HG03457 (cell line): ENCODE data around the gene SERPINA4.
"Not testable (repeated sequence)": the region's sequence is repeated elsewhere in the genome, so short reads cannot be mapped to it uniquely, and the experiment has no call there.

ENCODE experiments used
- ATAC-seq: cut with Tn5 transposase; IDR thresholded peaks from one replicate; pipeline ENCODE4 v1.9.1; 2021; ENCODE audit warnings: moderate number of reproducible peaks; ENCODE audit not compliant: unreplicated experiment

Gene SERPINA4

DNA sequence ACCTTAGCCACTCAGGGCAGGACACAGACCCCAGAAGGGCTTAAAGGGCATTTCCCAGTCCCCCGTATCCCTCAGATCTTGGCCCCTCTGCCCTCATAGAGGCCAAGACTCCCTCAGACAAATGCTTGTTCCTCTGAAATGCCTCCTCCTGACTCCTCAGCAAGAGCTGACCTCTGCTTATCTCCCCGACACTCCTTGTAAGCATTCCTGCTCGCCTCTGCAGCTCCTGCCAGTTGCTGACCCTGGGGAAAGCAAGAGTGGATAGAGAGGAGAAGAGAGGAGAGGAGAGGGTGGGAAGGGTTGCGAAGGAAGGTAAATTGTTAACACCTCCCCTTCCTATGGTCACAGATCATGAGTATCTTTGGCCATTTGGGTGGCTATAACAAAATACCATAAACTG, 27.1 kb downstream of the SERPINA4 start:
- ATAC-seq = no peak

DNA sequence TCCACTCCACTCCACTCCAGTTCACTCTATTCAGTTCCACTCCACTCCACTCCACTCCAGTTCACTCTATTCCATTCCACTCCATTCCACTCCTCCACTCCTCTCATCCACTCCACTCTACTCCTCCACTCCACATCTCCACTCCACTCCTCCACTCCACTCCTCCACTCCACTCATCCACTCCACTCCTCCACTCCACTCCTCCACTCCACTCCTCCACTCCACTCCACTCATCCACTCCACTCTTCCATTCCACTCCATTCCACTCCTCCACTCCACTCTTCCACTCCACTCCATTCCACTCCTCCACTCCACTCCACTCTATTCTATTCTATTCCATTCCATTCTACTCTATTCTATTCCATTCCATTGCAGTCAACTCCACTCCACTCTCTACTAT, 29.8 kb downstream of the SERPINA4 start:
- no peak for ATAC-seq

DNA sequence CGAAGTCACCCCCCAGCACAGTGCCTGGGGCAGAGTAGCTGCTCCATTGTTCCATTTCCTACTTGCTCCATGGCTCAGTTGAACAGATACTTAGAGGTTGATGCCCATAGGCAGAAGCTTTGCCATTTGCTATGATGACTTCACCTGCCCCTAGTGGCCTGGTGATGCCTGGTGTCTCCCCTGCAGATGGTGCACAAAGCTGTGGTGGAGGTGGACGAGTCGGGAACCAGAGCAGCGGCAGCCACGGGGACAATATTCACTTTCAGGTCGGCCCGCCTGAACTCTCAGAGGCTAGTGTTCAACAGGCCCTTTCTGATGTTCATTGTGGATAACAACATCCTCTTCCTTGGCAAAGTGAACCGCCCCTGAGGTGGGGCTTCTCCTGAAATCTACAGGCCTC, 30.6 kb downstream of the SERPINA4 start:
- ATAC-seq = no peak

DNA sequence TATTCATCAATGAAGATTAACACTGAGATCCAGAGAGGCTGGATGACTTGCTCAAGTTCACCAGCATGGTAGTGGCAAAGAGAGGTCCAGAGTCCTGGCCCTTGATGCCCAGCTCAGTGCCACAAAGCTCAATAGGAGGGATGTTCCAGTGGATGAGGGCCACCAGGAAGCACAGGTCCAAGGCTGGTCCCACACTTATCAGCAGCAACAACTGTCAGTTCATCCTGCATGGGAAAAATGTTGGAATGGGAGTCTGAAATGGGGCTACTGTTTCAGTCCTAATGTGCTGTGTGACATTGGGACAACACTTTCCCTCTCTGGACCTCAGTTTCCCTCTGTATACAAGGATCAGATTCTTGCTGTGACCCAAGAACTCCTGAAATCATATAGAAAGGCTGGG, 31.2 kb downstream of the SERPINA4 start:
- ATAC-seq = no peak

DNA sequence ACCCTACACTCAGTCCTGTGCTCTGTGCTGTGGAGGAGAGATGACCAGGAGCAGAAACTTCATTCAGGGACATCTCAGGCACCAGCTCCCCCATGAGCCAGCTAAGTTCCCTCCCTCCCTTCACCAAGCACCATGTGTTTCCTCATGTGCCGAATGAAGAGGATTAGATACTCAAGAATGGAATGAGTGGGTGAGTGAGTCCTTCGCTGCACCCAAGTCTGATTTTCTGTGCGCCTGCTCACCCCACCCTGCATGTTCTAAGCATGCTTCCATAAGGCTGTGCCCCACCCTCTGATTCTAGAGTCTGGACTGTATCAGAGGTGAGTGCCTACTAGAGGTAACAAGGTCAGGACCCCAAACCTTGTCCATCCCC, 32.1 kb downstream of the SERPINA4 start:
- no peak for ATAC-seq

DNA sequence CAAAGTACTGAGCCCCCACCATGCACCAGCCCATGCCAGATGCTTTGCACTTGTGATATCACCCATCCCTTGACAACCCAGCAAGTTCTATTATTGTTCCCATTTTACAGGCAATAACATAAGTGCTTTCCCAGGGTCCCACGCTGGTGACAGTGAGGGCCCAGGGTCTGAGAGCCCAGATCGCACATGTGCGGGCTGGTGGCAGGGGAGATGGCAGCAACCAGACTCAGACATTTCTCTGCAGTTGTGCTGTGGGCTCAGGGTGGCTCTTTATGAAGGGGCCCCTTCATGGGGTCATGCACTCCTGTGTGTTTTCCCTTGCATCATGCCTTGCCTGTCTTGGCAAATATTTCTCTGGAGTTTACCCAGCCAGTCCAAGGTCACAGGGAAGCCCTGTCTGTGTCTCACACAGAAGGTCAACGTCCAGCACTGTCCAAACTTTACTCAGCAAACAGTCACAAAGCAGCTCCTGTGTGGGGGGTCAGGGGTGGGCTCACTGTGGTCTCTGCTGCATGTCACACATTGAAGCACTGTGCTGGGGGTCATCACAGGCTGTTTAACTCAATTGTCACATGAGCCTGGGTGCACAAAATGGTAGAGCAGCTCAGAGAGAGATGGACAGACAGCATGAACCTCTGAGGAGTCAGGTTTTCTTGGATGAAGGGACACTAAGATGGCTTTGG, 32.6 kb downstream of the SERPINA4 start:
- no peak for ATAC-seq

DNA sequence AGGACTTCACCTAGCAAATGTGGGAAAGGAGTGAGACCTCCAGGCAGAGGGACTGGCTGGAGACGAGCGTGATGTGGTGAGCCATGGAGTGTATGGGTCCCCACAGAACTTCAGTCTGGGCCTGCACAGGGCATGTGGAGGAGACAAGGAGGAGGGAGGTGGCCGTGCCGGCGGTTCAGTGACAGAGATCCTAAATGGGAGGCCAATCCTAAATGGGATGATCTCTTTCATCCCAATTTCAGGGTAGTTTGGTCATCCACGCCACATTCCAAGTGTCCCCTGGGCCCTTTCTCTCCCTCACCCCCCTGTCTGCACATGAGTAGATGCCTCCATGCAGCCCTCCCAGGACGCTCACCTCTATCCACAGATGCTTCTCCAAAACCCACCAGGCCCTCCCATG, 33.2 kb downstream of the SERPINA4 start:
- no peak for ATAC-seq

DNA sequence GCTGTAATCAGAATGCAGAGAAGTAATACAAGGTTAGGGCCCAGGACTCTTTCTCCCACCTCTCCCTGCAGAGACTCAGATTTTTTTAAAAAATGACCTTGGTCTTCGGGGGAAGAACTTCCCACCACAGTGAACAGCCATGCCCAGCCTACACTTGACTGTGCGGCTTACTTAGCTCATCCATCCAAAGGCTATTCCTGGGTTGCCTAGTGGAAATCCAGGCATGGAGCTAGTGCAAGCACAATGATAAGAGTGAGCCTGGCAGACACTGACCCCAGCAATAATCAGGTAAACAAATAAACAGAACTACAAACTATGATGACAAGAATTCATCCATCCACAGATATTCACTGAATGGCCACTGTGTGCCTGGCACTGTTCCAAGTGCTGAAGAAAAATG, 34.7 kb downstream of the SERPINA4 start:
- no peak for ATAC-seq

DNA sequence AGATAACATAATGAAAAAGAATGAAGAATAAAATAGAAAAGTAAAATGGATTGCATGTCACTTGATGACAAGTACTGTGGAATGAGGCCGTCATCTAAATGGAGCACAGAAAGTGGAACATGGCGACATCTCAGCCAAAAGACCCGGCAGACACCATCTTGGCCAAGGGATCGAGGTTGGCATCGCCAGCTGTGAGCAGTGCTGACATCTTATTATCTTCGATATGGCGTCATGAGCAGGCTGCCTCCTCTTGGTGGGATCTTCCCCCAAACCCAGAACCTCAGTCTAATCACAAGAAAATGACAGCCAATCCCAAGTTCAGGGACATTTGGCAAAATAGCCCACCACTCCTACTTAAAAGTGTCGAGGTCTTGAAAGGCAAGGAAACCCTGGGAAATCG, 35.1 kb downstream of the SERPINA4 start:
- no peak for ATAC-seq

DNA sequence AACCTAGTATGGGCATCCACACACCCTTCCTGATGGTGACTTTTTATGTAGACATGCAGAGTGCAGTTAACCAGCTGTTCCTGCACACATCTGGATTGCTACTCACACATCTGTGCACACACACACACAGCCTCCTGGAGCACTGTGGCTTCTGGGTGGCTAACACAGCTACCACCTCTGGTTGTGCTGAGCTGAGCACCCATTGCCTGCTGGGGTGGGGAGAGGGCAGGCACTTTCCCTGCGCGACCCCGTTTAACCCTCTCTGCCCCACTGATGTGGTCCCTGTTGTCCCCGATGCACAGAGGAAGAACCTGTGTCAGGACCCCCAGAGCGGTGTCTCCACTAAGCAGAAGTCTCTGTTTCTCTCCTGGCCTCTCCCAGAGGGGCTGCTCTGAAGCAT, 36.5 kb downstream of the SERPINA4 start:
- no peak for ATAC-seq

DNA sequence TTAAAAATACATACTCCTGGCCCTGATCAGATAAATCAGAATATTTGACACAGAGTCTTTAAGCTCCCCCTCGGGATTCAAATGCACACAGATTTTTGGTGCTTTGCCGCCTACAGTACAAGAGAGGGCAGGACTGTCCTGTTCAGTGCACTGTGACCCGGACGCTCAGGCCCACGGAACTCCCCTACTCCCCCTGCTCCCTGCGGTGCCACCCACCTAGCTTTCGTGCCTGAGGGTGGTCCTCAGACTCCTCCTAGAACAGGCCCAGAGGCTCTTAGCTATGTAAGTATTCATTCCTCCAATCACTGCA, 37.2 kb downstream of the SERPINA4 start:
- no peak for ATAC-seq

DNA sequence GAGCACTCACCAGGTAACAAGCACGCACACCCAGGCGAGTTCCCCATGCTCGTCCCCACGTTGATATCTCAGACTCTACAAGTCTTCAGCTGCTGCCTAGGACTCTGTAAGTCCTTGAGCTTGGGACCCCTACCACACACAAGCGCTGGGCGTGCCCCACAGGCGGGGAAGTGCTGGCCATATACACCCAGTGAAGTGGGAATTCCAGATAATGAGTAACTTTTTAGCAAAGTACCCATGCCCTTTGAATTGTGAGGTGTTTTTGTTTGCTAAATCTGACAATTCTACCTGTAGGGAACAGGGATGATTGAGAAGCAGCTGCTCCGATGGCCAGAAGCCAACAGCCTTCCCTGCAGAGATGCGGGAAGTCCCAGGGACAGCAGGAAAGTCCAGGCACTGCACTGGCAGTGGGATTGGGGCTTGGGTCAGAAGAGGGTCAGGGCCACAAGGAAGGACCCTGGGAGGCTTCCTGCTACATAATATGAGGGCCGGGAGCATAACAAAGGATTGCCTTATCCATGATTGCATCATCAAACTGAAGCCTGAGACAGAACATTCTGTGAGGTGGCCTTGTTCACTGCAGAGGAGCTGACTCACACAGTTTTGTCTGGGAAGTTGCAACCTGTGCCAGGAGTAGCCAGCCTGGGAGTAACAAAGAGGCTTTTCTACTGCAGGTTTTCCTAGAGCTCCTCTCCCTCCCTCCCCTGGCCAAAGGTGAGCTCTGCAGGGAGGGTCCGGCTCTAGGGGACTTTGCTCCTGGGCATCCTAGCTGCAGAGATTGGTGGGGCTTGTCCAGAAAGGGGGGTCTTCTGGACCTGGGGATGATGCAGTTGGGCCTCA, 37.8 kb downstream of the SERPINA4 start:
- no peak for ATAC-seq

DNA sequence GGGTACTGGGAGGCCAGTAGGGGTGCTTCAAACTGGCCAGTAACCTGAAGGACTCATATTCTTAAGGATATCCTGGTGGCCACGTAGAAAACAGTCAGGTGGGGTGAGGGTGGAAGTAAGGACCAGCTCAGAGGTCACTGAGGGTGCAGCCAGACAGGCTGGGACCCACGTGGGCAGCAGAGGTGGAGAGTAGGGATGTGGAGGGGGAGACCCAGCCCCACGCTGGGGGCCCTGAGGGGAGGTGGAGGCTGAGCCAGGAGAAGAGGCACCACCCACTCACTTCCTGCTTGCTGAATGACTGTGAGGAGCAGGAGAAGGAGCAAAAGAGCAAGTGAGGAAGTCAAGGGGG, 38.4 kb downstream of the SERPINA4 start:
- no peak for ATAC-seq

DNA sequence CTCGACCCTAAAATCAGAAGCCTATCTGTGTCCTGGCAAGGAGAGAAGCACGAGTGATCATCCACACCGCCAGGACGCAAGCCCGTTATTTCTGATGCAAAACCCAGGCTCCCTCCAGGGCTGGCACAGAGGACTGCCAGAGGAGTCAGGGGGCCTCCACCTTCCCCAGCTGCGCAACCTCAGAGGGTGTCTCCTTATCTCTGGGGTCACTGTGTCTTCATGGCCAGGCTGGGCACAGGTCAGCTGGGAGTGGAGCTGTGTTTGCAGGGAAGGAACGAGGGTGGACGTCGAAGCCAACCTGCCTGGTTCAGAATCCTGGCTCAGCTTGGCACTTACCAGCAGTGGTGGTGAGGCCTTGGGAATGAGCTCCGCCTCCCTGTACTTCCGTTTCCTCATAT, 38.9 kb downstream of the SERPINA4 start:
- no peak for ATAC-seq

DNA sequence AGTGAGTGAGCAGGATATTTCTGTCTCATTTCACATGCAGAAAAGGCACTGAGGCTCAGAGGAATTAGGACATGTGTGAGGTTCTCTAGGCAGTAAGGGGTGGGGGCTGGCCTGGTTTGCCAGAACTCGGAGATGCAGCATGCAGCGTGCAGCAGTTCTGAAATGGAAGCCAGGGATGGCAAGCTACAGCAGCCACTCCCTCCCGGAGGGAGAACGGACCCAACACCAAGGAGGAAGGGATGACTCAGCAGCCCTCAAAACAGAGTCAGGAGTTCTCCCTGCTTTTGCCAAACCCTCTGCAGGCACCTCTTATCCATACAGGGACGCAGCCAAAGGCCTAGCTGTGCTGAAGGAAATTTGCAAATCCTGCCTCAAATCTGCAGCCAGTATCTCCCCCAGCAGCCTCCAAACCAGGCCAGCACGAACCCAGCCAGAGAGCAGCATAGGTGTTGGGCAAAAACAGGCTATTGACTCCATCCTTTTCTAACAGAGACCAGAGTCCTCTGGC, 40.7 kb downstream of the SERPINA4 start:
- no peak for ATAC-seq

DNA sequence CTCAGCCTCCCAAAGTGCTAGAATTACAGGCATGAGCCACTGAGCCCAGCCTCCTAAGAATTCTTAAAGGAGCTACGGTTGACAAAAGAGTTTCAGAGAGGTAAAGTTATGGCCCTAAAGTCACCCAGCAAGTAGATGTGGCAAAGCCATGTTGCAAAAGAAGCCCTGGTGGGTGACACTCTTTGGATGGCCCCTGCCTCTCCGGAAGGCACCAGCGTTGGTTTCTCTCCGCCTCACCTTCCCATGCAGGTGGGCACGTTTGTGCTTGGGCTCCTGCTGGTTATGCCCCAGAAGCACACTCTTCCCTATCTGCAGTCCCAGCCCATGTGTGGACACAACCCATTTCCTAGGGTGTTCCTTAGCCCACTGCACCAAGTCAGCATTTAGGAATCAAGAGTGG, 41.5 kb downstream of the SERPINA4 start:
- no peak for ATAC-seq

DNA sequence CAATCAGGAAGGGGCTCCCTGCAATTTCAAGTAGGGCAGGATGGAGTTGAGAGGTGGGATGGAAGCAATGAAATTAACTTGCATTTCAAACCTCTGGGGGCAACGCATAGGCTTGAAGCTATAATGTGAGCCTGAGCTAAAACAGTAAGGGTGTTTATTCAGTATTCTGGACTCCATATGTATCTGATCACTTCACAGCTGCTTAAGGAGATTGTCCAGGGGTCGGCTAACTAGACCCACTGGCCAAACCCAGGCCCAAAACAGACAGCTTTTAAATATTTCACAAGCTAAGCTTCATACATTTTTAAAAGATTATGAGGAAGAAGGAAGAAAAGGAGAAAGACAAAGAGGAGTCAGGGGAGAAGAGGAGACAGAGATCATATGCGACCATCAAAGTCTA, 44.1 kb downstream of the SERPINA4 start:
- ATAC-seq = no peak

DNA sequence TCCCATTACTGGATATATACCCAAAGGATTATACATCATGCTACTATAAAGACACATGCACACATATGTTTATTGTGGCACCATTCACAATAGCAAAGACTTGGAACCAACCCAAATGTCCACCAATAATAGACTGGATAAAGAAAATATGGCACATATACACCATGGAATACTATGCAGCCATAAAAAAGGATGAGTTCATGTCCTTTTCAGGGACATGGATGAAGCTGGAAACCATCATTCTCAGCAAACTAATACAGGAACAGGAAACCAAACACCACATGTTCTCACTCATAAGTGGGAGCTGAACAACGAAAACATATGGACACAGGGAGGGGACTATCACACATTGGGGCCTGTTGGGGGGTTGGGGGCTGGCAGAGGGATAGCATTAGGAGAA, 47.7 kb downstream of the SERPINA4 start:
- ATAC-seq = not testable (repeated sequence)

DNA sequence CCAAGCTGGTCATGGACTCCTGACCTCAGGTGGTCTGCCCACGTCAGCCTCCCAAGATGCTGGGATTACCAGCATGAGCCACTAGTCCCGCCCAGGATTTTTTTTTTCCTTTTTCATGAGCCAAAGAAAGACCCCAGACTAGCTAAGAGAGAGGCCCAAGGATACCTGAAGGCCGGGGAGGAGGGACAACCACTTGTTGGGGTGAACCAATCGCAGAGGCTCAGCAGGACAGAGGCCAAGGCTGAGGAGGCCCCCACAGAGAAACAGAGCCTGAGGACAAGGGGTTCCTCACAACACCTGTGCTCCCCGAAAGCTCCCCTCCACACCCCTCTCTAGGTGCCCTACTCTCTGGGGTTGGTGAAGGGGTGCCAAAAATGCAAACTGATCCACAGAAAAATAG, 49.9 kb downstream of the SERPINA4 start:
- no peak for ATAC-seq

DNA sequence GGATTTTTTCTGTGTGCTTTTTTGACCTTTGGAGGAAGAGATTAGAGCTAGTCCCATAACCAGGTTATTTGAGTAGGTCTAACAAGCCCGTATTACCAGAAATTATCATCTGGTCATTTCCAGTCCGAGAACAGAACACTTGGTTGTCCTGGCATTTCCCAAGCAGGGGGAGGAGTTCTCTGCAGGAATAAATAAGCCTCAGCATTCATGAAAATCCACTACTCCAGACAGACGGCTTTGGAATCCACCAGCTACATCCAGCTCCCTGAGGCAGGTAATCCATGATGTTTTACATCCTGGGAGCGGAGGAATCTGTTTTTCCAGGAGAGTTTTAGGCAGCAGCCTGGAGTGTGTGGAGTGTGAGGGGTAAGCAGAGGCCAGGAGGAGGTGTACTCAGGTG, 50.9 kb downstream of the SERPINA4 start, which contains the start of gene SERPINA3:
Gene SERPINA3 (plus strand): TSS at position 218 of the 400 bp plus-strand sequence. CDS start 2,051 bp downstream, outside the sequence.
- ATAC-seq = no peak

DNA sequence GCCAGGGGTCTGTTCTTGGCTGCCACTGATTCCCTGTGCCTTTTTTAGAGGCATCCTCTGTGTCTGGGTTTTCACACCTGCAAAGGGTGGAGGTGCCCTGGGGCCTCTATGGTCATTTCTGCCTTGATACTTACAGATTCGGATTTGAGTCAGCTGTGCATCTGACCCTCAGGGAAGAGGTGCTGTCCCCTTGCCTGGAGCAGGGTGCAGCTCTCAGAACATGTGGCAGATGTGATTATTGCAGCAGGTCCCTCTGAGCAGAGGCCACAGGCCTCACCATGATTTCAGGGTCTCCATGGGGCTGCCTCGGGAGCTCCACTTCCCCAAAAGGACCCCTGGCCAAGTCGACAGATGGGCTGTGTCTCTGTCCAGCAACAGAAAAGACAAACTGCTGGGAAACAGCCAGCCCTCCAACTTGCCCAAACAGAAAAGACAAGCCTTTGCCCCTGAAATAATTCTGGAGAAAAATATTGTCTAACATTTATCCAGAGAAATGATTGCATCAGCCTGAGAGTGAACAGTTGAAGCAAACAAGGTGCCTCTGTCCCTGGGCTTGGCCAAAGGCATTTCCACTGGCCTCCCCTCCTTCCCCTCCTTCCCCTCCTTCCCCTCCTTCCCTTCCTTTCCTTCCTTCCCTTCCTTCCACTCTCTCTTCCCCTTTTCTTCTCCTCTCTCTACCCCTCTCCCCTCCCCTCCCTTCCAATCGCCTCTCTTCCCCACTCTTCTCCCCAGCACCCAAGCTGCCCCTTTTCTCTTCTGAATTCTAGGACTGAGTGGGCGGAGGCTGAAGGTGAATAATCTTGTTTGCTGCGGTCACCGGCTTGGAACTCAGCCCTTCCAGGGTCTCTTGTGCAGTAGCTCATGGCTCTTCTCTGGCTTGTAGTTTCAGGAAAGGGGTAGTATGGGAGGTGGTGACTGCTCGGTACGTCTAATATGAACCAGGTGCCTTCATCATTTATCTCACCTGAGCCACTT, 51.6 kb downstream of the SERPINA4 start:
- ATAC-seq = no peak
